Measurements from ENCODE around the gene ARFGAP1. TPM values are rescaled to one million over a fixed set of nuclear protein-coding genes. Genes with fewer than 3 reads are reported as not detected.

Gene ARFGAP1
- polyA plus RNA-seq, 1 experiment: 76.5 TPM

DNA sequence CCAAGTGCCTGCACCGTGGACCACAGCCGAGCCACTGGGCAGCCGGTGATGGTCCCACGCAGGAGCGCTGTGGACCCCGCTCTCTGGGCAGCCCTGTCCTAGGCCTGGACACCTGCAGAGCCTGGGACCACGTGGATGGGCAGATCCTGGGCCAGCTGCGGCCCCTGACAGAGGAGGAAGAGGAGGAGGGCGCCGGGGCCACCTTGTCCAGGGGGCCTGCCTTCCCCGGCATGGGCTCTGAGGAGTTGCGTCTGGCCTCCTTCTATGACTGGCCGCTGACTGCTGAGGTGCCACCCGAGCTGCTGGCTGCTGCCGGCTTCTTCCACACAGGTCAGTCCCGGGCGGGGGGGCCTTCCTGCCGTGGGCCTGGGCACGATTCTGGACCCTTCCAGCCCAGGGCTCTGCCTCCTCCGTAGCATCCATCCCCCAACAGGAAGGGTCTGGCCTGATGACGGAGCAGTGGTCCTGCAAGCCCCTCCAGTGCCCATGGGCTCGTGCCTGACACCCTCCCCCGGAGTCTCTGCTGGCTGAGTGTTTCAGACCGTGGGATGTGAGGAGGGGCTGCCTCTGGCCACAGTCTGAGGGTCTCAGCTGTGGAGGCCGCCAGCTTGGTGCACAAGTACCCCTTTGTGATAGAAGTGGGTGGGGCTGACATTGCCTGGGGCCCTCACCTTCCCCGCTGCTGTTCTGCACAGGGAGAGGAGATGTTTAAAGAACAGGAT is 36.3 kb upstream of the ARFGAP1 start:
- DNase-seq (ENCODE audit: low read depth): no peak
- H3K4me3 ChIP-seq (ENCODE audit: low read depth, low read length): no peak overlapping the region
- CTCF ChIA-PET: interaction anchor here (2.4 to 8.1 kb wide), 2 partner anchors 12 to 17 kb away, joined by 8 to 83 read pairs; no protein-coding TSS in a partner anchor
- POLR2A ChIA-PET: no interaction called here
- TF ChIP-seq, protein P1, sequence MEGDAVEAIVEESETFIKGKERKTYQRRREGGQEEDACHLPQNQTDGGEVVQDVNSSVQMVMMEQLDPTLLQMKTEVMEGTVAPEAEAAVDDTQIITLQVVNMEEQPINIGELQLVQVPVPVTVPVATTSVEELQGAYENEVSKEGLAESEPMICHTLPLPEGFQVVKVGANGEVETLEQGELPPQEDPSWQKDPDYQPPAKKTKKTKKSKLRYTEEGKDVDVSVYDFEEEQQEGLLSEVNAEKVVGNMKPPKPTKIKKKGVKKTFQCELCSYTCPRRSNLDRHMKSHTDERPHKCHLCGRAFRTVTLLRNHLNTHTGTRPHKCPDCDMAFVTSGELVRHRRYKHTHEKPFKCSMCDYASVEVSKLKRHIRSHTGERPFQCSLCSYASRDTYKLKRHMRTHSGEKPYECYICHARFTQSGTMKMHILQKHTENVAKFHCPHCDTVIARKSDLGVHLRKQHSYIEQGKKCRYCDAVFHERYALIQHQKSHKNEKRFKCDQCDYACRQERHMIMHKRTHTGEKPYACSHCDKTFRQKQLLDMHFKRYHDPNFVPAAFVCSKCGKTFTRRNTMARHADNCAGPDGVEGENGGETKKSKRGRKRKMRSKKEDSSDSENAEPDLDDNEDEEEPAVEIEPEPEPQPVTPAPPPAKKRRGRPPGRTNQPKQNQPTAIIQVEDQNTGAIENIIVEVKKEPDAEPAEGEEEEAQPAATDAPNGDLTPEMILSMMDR (IDR thresholded peaks at IDR 0.05; ENCODE audit: insufficient read depth, low read depth, low read length): no peak
- H3K27me3 ChIP-seq (ENCODE audit: control insufficient read depth, insufficient read depth, low read length): no peaks in the 10 kb centered on the region
- no peaks in the 10 kb centered on the region for H3K36me3 ChIP-seq (ENCODE audit: control insufficient read depth, insufficient read depth, low read length)

DNA sequence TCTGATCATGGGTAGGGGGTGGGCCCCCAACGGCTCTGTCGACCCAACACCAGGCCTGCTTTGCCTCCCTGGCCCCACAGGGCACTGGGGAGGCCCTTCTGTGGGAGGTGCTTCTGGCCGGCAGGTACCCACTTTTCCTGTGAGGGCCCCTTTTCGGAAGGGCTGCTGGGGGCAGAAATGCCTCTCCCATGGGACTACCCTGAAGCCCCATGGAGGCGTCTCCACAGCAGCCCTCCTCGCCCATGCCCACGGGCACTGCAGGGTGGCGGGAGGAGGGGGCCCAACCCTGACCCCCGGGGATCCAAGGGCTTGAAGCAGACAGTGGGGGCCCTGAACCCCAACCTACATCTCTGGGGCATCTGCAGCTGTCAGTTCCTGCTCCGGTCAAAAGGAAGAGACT is 34.6 kb upstream of the ARFGAP1 start:
- H3K4me3 ChIP-seq (ENCODE audit: low read depth, low read length): no peak overlapping the region
- TF ChIP-seq, protein P1 (IDR thresholded peaks at IDR 0.05; ENCODE audit: insufficient read depth, low read depth, low read length): no peak
- H3K27me3 ChIP-seq (ENCODE audit: control insufficient read depth, insufficient read depth, low read length): peaks cover 2% of the 10 kb centered on the region; the same call in 1 of the 2 replicates
- no peak for DNase-seq (ENCODE audit: low read depth)
- ChIA-PET POLR2A (no interaction called here), CTCF (interaction anchor here (8.1 kb wide), 1 partner anchor 14 kb away, joined by 83 read pairs; no protein-coding TSS in a partner anchor)
- H3K36me3 ChIP-seq (ENCODE audit: control insufficient read depth, insufficient read depth, low read length): no peaks in the 10 kb centered on the region

DNA sequence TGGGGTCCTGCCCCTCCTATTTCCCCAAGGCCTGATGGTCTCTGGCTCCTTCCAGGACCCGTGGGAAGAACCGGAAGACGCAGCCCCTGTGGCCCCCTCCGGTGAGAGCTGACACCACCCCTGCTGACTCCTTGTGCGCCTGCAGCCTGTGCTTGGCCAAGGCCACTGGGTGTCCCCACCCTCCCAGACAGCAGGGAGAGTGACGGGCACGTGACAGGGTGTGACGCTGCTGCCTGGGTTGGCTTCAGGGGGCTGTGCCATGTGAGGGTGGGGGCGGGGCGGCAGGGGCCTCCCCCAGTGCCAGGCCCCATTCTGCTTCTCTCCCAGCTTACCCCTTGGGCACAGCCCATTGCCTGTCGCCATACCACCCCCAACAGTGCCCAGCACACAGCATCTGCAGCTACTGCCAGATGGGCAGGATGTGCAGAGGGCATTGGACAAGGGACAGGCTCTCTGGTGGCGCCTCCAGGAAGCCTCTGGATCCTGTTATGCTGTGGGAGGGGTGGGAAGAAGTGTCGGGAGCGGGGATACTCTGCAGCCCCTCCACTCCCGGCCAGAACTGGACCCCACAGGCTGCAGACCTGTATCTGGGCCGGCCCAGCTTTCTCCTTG is 34.0 kb upstream of the ARFGAP1 start:
- H3K36me3 ChIP-seq (ENCODE audit: control insufficient read depth, insufficient read depth, low read length): no peaks in the 10 kb centered on the region
- POLR2A ChIA-PET: no interaction called here
- CTCF ChIA-PET: interaction anchor here (8.1 kb wide), 1 partner anchor 14 kb away, joined by 83 read pairs; no protein-coding TSS in a partner anchor
- no peak overlapping the region for H3K4me3 ChIP-seq (ENCODE audit: low read depth, low read length)
- no peak for DNase-seq (ENCODE audit: low read depth)
- TF ChIP-seq, protein P1 (IDR thresholded peaks at IDR 0.05; ENCODE audit: insufficient read depth, low read depth, low read length): no peak
- H3K27me3 ChIP-seq (ENCODE audit: control insufficient read depth, insufficient read depth, low read length): peaks cover 2% of the 10 kb centered on the region; the same call in 1 of the 2 replicates

DNA sequence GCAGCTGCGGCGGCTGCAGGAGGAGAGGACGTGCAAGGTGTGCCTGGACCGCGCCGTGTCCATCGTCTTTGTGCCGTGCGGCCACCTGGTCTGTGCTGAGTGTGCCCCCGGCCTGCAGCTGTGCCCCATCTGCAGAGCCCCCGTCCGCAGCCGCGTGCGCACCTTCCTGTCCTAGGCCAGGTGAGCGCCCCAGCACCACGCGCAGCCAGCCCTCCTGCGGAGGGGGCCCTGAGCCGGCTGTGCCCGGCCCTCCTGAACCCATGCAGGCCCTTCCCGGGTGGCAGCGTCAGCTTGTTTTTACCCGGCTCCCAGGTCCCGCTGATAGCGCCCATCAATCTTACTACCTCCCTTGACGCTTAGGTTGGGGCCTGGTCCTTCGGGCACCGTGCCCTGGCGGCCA is 33.2 kb upstream of the ARFGAP1 start:
- ChIA-PET CTCF (interaction anchor here (0.8 to 8.1 kb wide), 2 partner anchors 15 to 29 kb away, joined by 3 to 83 read pairs; no protein-coding TSS in a partner anchor), POLR2A (no interaction called here)
- TF ChIP-seq, protein P1 (IDR thresholded peaks at IDR 0.05; ENCODE audit: insufficient read depth, low read depth, low read length): no peak
- Histone ChIP-seq H3K4me3 (ENCODE audit: low read depth, low read length) (no peak overlapping the region), H3K36me3 (ENCODE audit: control insufficient read depth, insufficient read depth, low read length) (no peaks in the 10 kb centered on the region), H3K27me3 (ENCODE audit: control insufficient read depth, insufficient read depth, low read length) (peaks cover 2% of the 10 kb centered on the region; the same call in 1 of the 2 replicates)
- DNase-seq (ENCODE audit: low read depth): no peak

DNA sequence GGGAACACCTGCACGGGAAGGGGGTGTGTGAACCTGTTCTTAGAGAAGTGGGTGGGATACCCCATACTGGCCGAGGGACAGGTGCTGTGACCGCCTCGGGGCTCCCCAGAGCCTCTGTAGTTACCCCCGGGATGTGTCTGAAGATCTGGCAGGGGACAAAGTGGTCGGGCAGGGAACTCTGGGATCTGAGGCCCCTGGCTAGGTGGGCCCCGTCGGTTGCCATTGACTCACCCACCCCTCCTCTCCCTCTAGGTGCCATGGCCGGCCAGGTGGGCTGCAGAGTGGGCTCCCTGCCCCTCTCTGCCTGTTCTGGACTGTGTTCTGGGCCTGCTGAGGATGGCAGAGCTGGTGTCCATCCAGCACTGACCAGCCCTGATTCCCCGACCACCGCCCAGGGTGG is 32.6 kb upstream of the ARFGAP1 start:
- ChIA-PET POLR2A (no interaction called here), CTCF (interaction anchor here (0.8 to 8.1 kb wide), 2 partner anchors 16 to 29 kb away, joined by 3 to 83 read pairs; no protein-coding TSS in a partner anchor)
- no peak for DNase-seq (ENCODE audit: low read depth)
- Histone ChIP-seq H3K36me3 (ENCODE audit: control insufficient read depth, insufficient read depth, low read length) (no peaks in the 10 kb centered on the region), H3K4me3 (ENCODE audit: low read depth, low read length) (no peak overlapping the region), H3K27me3 (ENCODE audit: control insufficient read depth, insufficient read depth, low read length) (peaks cover 2% of the 10 kb centered on the region; the same call in 1 of the 2 replicates)
- TF ChIP-seq, protein P1 (IDR thresholded peaks at IDR 0.05; ENCODE audit: insufficient read depth, low read depth, low read length): no peak

Measured in BJ (cell line).